ENCODE measurements around the gene TUBGCP2. TPM values are rescaled to one million over a fixed set of nuclear protein-coding genes. Genes with fewer than 3 reads are reported as not detected.

The TUBGCP2 gene
- total RNA-seq, 4 donors from 2014 or later, result 37.5 to 68.3 (median 47.6) TPM

GRCh38 chr10:133272301-133272963, 36.2 kb downstream of the TUBGCP2 start:
- intact Hi-C loops (cut with DNase I; ENCODE audit: low total_unique reads), result no loop called here
- in situ Hi-C loops (cut with MboI; ENCODE audit: low pct_ligation_motif_present in 1 of 4, low pct_unique_long_range_greater_than_20kb in 1 of 4, low sequenced_read_pairs in 3 of 4), result no loop called here
- H3K27ac ChIP-seq, result no peak overlapping the region
- H3K4me1 ChIP-seq, result peaks cover 0 to 15% (median 9%) of the 10 kb centered on the region in 4 donors
- DNase-seq, result no peak
- H3K27me3 ChIP-seq, result peaks cover 29% of the 10 kb centered on the region
- 50 to 79% methylated on average over 2 to 28 of the region's 29 CpGs for WGBS, 2 donors (ENCODE audit: low coverage in 1 of 2)
- TF ChIP-seq POLR2A (IDR thresholded peaks at IDR 0.05) (no peak), EP300 (IDR thresholded peaks at IDR 0.05; ENCODE audit: low read depth) (no peak), CTCF (IDR thresholded peaks at IDR 0.05) (no peak), POLR2AphosphoS5 (IDR thresholded peaks at IDR 0.05) (no peak)
- H3K4me3 ChIP-seq, result no peak overlapping the region
- H3K36me3 ChIP-seq, result no peaks in the 10 kb centered on the region
- H3K9me3 ChIP-seq, result no peaks in the 10 kb centered on the region

DNA sequence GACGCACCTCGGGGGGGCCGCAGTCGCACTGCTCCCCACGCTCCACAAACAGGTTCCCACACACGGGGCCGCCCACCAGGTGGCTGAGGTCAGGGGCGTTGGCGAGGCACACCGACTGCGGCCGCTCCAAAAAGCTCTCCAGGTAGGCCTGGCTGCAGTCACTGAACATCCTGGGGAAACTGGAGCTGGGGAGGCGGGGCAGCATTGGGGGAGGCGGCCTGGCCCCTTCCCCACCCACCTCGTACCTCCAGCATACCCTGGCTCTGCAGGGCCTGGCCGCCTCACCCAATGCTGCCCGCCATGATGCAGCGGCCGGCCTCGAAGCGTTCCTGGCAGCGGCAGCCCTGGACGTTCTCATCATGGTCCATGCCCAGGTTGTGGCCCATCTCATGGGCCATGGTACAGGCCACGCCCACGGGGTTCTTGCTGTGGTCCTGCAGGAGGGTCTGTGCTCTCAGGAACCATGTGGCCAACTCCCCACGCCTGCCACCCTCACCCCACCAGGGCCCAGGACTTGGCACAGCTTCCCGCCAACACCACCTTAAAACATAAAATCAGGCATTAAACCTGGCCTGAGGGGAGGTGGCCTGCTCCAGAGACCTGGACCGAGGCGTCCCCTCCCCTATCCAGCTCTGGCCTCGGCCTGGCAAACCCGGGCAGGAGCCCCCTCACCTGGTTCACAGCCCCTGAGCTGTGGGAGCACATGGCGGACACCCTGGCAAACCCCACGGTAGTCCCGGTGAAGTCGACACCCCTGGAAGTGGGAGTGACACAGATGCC, 37.0 kb downstream of the TUBGCP2 start:
- TF ChIP-seq CTCF (IDR thresholded peaks at IDR 0.05), result no peak
- TF ChIP-seq EP300 (IDR thresholded peaks at IDR 0.05; ENCODE audit: low read depth), result no peak
- TF ChIP-seq POLR2AphosphoS5 (IDR thresholded peaks at IDR 0.05), result no peak
- TF ChIP-seq POLR2A (IDR thresholded peaks at IDR 0.05), result no peak
- intact Hi-C loops (cut with DNase I; ENCODE audit: low total_unique reads), result no loop called here
- H3K4me1 ChIP-seq, result peaks cover 0 to 8% (median 3%) of the 10 kb centered on the region in 4 donors
- H3K36me3 ChIP-seq, result no peaks in the 10 kb centered on the region
- H3K4me3 ChIP-seq, result no peak overlapping the region
- in situ Hi-C loops (cut with MboI; ENCODE audit: low pct_ligation_motif_present in 1 of 4, low pct_unique_long_range_greater_than_20kb in 1 of 4, low sequenced_read_pairs in 3 of 4), result no loop called here
- WGBS, 2 donors (ENCODE audit: low coverage in 1 of 2), result 86% methylated on average over 30 of the region's 35 CpGs; no CpG with 5 or more reads in 1 of the 2 donors
- H3K9me3 ChIP-seq, result no peaks in the 10 kb centered on the region
- H3K27ac ChIP-seq, result no peak overlapping the region
- H3K27me3 ChIP-seq, result peaks cover 21% of the 10 kb centered on the region
- no peak for DNase-seq

DNA sequence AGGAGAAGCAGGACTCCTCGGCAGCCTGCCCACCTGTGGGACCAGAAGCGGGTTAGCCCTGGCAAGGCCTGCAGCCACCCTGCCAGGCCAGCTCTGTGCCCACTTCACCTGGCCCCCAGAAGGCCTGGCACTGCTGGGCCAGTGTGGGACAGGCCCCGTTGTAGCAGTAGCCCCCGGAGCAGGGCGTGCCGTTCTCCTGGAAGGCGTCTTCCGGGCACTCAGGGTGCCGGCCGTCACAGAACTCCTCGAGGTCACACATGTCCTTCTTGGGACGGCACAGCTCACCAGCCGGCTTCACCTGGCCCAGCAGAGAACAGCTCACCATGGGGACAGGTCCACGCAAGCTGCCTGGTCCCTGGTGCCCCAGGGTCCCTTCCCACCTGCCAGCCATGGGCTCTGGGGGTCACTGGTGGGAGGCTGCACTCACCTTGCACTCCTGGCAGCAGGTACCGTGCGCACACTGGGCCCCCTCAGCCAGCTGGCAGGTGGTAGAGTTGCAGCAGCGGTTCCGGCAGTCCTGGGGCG, 37.8 kb downstream of the TUBGCP2 start:
- in situ Hi-C loops (cut with MboI; ENCODE audit: low pct_ligation_motif_present in 1 of 4, low pct_unique_long_range_greater_than_20kb in 1 of 4, low sequenced_read_pairs in 3 of 4), result no loop called here

More for the DNA sequence above, 37.8 kb downstream of the TUBGCP2 start:
- no peak for TF ChIP-seq CTCF (IDR thresholded peaks at IDR 0.05)
- no peak for TF ChIP-seq POLR2A (IDR thresholded peaks at IDR 0.05)
- no peak for TF ChIP-seq POLR2AphosphoS5 (IDR thresholded peaks at IDR 0.05)
- no peak for TF ChIP-seq EP300 (IDR thresholded peaks at IDR 0.05; ENCODE audit: low read depth)
- H3K4me1 ChIP-seq, result no peaks in the 10 kb centered on the region
- intact Hi-C loops (cut with DNase I; ENCODE audit: low total_unique reads), result no loop called here
- no peaks in the 10 kb centered on the region for H3K9me3 ChIP-seq
- H3K27ac ChIP-seq, result no peak overlapping the region
- DNase-seq, result no peak
- WGBS, 2 donors (ENCODE audit: low coverage in 1 of 2), result 93% methylated on average over 16 of the region's 19 CpGs; no CpG with 5 or more reads in 1 of the 2 donors
- peaks cover 13% of the 10 kb centered on the region for H3K27me3 ChIP-seq
- H3K36me3 ChIP-seq, result no peaks in the 10 kb centered on the region
- no peak overlapping the region for H3K4me3 ChIP-seq
